Fibroblast of the aortic adventitia (primary cell): Measurements from ENCODE around the gene CNTN1. TPM values are rescaled to one million over a fixed set of nuclear protein-coding genes. Genes with fewer than 3 reads are reported as not detected.
"Not testable (repeated sequence)": the region's sequence is repeated elsewhere in the genome, so short reads cannot be mapped to it uniquely, and the experiment has no call there.

ENCODE experiments used
- DNase-seq: peaks from one replicate; pipeline ENCODE4 v3.0.0-alpha.2; 2010; ENCODE audit warnings: low read depth
- H3K4me3 ChIP-seq: 2 replicates; pipeline ENCODE4 v1.5.1; 2011; ENCODE audit warnings: low read depth, mild to moderate bottlenecking, control low read depth, low read length, moderate library complexity
- CTCF ChIP-seq: IDR thresholded peaks from 2 replicates; pipeline ENCODE4 v1.5.1; 2011; ENCODE audit warnings: mild to moderate bottlenecking, low read length, control low read depth, inconsistent platforms; ENCODE audit not compliant: insufficient read depth
- total RNA-seq: library from RNA; depleted of rRNA; stranded (reverse); fragments of >200 nt; gene quantifications from 2 replicates; pipeline ENCODE4 v1.2.3, GENCODE V29; 2012; ENCODE audit warnings: low replicate concordance

The CNTN1 gene
- total RNA-seq, 1 donor = 0.27 TPM

DNA sequence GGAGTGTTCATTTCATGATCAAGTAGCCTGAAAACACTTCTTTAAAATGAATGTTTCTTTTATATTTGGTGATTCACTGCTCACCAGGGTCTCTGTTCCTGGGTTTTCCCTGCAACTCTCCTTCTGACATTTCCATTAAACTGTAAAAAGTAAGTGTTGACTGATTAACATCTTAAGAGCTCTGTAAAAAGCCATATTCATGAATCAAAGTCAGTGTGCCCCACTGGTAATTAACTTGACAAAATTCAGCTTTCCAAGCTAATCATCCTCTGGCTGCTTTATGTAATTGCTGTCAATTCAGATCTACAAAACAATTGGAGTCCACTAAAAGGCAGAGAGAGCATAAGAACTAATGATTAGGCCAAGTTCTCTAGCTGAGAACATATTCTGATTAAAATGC, 41.6 kb downstream of the CNTN1 start:
- H3K4me3 ChIP-seq = no peak overlapping the region
- TF ChIP-seq CTCF = no peak
- DNase-seq = no peak

DNA sequence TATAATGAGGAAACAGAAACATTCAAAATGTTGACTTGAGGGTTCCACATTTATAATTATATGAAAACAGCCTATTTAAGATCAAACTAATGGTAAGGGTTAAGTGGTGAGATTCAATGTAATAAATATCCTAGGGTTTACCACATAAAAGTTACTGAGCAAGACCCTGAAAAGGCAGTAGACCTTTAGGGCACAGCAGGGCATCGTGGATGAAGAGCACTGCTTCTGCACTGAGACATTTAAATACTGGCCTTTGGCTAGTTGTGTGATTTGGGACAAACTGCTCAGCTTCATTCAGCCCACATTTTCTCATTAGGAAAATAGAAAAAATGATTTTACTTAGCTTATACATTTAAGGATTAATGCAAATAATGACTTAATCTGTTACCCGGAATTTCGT, 42.0 kb downstream of the CNTN1 start:
- H3K4me3 ChIP-seq = no peak overlapping the region
- DNase-seq = no peak
- TF ChIP-seq CTCF = no peak

DNA sequence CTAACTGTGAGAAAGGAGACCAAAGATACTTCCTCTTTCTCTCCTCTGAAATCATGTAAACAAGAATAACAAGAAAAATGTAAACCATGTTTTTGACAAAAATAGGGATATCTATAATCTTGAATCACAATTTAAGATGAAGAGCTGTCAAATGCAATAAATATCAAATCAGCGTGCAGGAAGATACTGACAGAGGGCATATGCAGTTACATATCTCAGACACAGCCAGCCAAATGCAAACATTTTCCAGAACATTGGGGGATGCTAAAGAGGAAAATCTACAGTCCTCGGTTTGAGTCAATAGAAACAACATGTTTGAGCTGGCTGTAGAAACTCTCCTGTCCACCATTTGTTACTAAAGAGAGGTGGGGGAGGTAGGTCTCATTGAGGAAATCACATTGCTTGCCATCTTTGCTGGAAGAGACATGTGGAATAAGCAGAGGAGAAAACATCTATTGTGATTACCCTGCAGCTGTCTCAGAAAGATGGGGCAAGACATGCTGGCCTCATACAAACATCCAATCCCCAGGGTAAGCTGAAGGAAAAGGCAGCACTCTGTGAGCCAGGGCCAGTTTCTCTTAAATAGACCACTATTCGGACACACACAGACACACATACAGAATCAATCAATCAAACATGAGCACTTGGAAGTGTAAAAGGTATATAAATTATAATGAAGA, 43.5 kb downstream of the CNTN1 start:
- TF ChIP-seq CTCF = no peak
- H3K4me3 ChIP-seq = no peak overlapping the region
- no peak for DNase-seq

DNA sequence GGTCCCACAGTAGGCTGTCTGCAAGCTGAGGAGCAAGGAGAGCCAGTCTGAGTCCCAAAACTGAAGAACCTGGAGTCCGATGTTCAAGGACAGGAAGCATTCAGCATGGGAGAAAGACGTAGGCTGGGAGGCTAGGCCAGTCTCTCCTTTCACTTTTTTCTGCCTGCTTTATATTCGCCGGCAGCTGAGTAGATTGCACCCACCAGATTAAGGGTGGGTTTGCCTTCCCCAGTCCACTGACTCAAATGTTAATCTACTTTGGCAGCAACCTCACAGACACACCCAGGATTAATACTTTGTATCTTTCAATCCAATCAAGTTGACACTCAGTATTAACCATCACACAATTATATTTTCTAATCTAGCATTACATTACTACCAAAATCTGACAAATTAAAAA, 45.2 kb downstream of the CNTN1 start:
- not testable (repeated sequence) for DNase-seq

DNA sequence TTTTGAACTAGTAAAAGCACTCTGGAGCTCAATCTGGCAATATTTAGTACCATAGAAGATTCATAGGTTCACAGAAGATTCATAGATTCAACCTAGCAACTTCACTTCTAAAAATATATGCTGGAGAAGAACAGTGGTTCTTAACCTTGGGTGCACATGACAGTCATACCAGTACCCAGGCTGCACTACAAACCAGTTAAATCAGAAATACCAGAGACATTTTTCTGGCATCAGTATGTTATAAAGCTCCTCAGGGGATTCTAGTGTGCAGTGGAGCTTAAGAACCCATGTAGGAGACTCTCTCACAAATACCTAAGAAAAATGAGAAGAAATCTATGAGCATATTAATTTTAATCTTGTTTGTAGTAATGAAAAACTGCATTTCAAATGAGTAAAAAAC, 46.6 kb downstream of the CNTN1 start:
- no peak for DNase-seq
- TF ChIP-seq CTCF = no peak
- no peak overlapping the region for H3K4me3 ChIP-seq

More for the DNA sequence above, 45.2 kb downstream of the CNTN1 start:
- H3K4me3 ChIP-seq = not testable (repeated sequence)

DNA sequence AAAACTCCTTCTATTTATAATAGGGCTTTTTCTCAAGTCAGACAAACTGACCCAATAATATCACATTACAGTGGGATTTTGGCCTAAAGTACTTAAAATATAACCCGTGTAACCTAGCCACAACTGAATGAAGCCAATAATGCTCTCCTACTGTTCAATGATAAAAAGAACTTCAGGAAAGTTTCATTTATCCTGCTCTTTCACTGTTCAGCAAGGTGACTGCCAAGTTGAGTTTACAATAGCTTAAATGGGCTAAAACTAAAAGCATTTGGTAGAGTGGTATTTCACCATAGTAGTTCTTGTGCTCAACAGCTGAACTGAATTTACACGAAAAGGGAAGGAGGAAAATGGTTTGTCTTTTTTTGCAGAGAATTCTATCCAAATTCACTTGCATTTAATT, 49.8 kb downstream of the CNTN1 start:
- no peak overlapping the region for H3K4me3 ChIP-seq
- DNase-seq = no peak
- no peak for TF ChIP-seq CTCF

GRCh38 chr12:40745386-40745785, 53.1 kb downstream of the CNTN1 start:
- no peak for TF ChIP-seq CTCF
- no peak overlapping the region for H3K4me3 ChIP-seq
- no peak for DNase-seq
